Measurements from ENCODE around the gene PPM1L.

Gene PPM1L

DNA sequence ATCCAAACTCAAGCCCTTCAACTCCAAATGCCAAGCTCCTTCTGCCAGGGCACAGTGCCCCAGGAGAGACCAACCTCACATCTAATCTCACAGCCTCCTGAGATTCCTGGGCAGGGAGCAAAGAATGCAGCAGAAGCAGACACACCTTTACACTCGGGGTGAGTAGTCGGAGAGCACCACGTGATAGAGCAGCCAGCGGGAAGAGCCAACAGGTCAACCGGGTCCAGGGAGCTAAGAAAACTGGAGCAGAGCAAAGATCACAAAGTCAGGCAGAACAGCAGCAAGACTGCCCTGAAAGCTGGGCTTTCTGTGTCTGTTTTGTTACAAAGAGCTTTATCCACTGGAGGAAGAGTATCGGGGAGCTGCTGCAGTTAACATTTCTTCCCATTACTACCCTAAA is 345.0 kb downstream of the PPM1L start:
- intact Hi-C loops (cut with DNase I), result no loop called here
- DNase-seq, result no peak

DNA sequence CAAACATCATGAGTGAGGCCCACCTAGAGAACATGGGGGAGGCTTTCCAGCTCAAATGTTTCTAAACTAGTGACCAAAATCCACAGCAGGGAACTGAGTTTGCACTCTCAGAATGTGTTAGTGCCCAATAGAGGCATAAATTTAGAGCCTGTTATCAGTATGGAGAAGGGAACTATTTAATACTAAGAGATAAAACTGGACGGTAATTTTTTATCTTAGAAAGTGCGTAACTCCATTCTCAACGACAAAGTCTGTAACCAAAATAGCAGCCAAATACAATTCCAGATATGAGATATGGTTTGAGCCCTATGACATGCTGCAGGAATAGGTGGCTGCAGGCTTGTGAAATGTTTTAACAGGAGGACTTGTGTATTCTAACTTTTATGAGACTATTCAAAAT is 345.6 kb downstream of the PPM1L start:
- intact Hi-C loops (cut with DNase I), result no loop called here
- no peak for DNase-seq

DNA sequence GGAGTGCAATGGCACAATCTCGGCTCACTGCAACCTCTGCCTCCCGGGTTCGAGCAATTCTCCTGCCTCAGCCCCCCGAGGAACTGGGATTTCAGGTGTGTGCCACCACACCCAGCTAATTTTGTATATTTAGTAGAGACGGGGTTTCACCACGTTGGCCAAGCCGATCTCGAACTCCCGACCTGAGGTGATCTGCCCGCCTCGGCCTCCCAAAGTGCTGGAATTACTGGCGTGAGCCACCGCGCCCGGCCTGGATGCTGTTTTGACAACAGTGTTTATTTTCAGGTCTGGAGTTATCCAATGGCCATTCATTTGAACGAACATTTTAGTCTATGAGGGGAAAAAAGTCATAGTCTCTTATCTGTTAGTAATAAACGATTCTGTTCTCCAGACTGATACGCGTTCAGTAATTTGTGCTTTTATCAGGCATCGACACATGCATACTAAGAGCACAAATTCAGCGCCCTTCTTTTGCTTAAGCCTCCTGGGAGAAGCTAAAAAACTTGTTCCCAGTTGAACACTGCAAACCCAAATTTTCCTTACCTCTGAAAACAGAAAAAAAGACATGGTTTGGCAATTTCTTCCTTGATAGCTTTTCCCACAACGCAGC is 347.9 kb downstream of the PPM1L start:
- intact Hi-C loops (cut with DNase I), result no loop called here
- DNase-seq, result no peak

DNA sequence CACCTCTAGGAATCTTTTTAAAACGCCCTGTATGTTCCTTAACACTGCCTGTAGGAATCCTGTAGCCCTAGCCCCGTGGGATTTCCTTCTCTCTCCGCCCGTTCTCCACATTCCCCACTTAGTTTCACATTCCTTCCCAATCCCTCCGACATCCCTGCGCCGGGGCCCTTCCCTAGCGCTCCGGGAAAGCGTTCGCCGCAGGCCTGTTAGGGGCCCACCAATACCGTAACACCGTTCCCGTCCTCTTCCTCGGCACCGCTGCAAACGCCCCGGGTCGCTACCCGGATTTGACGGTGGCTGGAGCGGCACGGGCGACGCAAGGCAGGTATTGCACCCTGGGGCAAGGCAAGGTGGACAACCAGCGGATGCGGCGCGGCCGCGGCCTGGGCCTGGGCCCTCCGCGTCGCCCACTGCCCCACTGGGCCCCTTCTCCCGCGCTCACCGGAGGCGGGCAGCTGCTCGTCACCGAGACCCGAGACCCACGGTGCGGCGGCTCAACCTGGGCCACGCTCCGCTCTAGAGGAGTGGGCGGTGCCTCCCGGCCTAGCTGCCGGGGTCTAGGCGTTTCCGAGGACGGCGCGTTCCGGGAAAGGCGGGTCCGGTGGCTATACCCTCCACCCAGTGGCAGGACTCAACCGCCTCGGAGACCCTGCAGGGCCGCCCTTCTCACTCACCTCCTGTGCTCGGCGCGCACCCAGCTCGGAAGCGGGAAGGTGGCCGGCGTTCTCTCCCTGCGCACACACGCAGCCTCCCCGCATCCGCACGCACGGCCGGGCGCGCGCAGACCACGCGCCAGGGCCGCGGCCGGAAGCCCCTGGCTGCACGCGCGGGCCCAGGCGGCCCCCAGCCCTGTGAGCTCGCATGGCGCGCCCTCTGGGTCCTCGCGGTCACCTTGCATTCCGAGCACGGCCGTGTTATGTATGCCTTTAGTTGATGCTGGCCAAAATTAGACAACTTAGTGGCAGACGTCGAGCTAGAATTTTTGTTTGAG is 348.8 kb downstream of the PPM1L start, which contains the start of gene B3GALNT1:
TSS of gene B3GALNT1 (minus strand) at position 789 of the 991 bp plus-strand sequence. CDS start 18,595 bp downstream, outside the sequence.
- intact Hi-C loops (cut with DNase I), result no loop called here
- DNase-seq, result peak in 41 of 42 donors; percentile 26 to 79 (median 56)

DNA sequence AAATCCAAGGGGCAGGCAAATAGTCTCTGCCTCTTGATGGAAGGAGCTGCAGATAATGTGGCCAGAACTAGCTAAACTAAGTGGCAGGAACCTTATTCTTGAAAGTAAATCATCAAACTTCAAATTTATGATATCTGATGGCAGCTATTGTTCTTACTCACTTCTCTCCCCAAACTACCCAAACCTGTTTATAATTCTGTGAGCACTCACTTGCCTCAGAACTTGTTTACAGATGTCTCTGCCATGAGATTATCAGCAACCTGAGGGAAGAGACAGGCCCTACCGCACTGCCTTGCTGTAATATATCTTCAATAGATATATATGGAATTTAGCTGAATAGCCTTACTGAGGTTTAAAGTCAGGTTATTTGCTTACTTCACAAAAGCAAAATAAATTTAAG is 351.3 kb downstream of the PPM1L start:
- intact Hi-C loops (cut with DNase I), result no loop called here
- DNase-seq, result no peak

DNA sequence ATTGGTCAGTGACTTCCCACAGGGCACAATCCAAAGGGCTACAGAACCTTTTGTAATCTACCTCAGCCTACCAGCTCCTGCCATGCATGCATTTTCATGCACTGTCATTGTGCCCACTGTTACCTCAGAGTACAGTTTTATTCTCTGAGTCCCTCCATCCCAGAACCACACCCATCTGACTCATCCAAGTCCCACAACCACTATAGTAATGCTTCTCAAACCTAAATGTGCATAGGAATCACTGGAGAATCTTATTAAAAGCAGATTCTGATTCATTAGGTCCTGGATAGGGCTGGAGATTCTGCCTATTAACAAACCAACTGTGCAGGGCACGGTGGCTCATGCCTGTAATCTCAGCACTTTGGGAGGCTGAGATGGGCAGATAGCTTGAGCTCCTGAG is 352.8 kb downstream of the PPM1L start:
- intact Hi-C loops (cut with DNase I), result no loop called here
- no peak for DNase-seq

DNA sequence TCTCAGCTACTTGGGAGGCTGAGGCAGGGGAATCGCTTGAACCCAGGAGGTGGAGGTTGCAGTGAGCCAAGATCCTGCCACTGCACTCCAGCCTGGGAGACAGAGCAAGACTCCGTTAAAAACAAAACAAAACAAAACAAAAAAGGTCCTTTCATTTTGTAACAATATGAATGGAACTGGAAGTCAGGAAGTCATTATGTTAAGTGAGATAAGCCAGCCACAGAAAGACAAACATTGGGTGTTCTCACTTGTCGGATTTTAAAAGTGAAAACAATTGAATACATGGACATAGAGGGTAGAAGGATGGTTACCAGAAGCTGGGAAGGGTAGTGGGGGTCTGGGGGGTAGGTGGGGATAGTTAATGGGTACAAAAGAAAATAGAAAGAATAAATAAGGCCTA is 361.6 kb downstream of the PPM1L start:
- no peak for DNase-seq
- intact Hi-C loops (cut with DNase I), result no loop called here

DNA sequence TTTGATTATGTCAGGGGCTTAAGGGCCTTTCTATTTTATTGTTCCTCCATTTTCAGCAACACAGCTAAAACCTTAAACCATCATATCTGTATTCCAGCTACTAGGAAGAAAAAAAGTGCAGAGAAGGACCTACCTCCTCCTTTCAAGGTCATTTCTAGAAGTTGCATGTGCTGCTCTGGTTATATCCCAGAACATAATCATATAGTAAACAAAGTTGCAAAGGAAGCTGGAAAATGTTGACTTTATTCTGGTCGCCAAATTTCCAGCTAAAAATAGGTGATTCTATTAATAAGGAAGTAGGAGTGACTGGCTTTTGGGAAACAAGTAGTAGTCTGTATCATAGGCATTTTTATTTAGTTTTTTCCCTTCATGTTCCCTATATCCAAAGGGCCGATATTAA is 370.5 kb downstream of the PPM1L start:
- intact Hi-C loops (cut with DNase I), result no loop called here
- DNase-seq, result no peak

Measured in head of caudate nucleus (tissue), 42 donors.